Measurements from ENCODE around the gene SPNS1.

SPNS1 gene, protein sequence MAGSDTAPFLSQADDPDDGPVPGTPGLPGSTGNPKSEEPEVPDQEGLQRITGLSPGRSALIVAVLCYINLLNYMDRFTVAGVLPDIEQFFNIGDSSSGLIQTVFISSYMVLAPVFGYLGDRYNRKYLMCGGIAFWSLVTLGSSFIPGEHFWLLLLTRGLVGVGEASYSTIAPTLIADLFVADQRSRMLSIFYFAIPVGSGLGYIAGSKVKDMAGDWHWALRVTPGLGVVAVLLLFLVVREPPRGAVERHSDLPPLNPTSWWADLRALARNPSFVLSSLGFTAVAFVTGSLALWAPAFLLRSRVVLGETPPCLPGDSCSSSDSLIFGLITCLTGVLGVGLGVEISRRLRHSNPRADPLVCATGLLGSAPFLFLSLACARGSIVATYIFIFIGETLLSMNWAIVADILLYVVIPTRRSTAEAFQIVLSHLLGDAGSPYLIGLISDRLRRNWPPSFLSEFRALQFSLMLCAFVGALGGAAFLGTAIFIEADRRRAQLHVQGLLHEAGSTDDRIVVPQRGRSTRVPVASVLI

DNA sequence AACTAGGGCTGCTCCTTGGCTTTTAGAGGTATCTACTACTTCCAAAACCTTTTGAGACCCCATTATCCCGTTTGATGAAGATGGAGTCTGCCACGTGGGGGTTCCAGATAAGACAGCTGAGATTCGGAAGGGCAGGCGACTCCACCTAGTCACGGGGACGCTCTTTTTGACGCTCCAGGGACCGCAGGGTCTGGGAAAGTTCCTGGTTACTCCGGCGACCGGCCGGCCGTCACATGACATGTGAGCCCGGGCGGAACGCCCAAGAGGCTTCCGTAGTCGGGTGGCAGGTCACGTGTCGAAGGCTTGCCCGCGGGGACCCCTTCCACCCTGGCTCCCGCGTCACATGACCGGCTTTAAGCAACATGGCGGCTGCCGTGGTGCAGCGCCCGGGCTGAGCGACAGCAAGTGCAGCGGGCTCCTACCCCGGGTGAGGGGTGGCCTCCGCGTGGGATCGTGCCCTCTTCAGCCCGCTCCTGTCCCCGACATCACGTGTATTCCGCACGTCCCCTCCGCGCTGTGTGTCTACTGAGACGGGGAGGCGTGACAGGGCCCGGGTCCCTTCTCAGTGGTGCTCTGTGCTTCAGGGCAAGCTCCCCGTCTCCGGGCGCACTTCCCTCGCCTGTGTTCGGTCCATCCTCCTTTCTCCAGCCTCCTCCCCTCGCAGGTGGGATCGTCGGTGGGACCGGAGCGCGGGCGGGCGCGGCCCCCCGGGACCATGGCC is at the start of gene SPNS1:
Gene SPNS1, plus strand, starts transcription at position 342 of the 721 bp plus-strand sequence. Its CDS starts 374 bp downstream, at position 716.
- TF ChIP-seq GATA3 (IDR thresholded peaks at IDR 0.05; ENCODE audit: low read depth, low read length) = no peak
- no peak for TF ChIP-seq GATA2 (IDR thresholded peaks at IDR 0.05; ENCODE audit: low read depth, low read length)

DNA sequence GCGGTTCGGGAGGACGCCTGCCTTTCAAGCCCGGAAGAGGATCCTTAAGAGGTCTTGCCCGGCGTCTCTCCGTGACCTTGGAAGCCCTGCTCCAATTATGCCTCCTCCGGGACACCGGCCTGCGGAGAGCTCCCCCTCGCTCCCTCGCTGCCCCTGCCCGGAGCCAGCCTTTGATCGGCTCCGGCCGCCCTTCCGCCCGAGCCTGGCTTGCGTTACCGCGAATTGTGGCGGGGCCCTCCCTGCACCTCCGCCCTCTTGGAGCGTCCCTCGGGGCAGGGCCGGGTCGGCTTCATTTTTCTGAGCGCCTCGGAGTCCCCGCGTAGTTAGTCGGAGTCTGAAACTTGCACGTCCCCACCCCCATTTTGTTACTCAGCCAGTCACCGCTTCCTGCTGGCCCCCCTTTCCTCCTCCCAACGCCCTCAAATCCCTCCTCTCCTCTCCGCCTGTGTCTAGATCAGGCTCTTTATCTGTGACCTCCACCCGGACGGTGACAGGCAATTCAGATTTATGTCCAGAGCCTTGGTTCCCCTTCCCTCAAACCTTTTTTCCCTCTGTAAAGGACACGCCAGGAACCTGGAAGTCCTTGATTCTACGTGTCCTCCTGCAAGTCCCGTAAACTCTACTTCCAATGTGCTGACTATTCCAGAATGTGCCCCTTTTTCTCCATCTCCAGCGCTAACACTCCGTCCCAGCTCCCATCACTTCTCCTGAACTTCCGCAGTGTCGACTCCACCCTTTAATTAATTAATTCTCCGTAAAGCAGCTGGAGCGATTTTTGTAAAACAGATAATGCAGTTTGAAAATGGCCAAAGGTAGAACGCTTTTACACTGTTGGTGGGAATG is 49.0 kb upstream of the SPNS1 start:
- TF ChIP-seq GATA3 (IDR thresholded peaks at IDR 0.05; ENCODE audit: low read depth, low read length) (no peak), GATA2 (IDR thresholded peaks at IDR 0.05; ENCODE audit: low read depth, low read length) (peak; percentile 53; the same call in 1 of the 2 replicates)

DNA sequence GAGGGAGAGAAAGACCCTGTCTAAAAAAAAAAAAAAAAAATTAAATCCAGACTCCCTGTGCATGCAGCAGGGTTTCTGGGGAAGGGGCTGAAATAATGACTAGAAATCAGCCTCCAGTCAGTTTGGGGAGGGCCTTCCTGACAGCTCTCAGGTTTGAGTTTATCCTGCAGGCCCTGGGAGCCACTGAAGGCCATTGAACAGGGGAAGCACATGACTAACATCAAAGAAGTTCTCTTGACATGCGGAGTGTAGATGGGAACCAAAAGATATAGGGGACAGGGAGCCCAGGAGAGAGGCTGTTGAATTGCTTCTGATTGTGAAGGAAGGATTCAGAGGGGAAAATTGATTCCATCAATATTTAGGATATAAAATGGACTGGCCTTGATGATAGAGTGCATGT is 46.8 kb upstream of the SPNS1 start:
- no peak for TF ChIP-seq GATA3 (IDR thresholded peaks at IDR 0.05; ENCODE audit: low read depth, low read length)
- TF ChIP-seq GATA2 (IDR thresholded peaks at IDR 0.05; ENCODE audit: low read depth, low read length) = no peak

DNA sequence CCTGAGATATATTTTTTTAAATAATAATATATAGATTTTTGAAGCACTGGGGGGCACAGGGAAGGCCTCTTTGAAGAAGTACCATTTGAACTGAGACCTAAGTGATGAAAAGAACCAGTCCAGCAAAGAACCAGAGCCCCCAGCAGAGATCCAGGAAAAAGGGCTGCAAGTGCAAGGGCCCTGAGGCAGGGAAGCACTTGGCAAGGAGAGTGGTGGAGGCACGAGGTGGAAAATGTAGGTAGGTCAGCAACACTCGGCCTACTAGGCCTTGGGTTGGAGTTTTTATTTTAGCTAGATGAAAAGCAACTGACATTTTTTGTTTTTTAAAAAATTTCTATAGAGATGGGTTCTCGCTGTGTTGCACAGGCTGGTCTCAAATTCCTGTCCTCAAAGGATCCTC is 44.4 kb upstream of the SPNS1 start:
- TF ChIP-seq GATA3 (IDR thresholded peaks at IDR 0.05; ENCODE audit: low read depth, low read length) (no peak), GATA2 (IDR thresholded peaks at IDR 0.05; ENCODE audit: low read depth, low read length) (no peak)

DNA sequence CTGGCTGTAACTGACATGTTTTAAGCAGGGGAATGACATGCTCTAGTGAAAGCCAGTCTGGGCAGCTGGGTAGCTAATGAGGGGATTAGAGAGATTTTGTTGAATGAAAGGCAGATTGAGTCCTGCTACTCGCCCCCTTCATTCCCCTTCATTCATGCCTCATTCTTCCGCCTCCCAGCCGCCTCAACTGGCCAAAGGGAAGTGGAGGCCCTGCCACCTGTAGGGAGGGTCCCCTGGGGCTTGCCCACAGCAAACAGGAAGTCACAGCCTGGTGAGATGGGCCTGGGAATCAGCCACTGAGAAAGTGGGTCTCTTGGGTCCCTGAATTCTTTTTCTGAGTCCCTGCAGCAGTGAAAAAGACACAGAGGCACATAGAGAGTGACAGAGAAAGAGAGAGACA is 43.9 kb upstream of the SPNS1 start:
- TF ChIP-seq GATA2 (IDR thresholded peaks at IDR 0.05; ENCODE audit: low read depth, low read length) = no peak
- TF ChIP-seq GATA3 (IDR thresholded peaks at IDR 0.05; ENCODE audit: low read depth, low read length) = no peak

DNA sequence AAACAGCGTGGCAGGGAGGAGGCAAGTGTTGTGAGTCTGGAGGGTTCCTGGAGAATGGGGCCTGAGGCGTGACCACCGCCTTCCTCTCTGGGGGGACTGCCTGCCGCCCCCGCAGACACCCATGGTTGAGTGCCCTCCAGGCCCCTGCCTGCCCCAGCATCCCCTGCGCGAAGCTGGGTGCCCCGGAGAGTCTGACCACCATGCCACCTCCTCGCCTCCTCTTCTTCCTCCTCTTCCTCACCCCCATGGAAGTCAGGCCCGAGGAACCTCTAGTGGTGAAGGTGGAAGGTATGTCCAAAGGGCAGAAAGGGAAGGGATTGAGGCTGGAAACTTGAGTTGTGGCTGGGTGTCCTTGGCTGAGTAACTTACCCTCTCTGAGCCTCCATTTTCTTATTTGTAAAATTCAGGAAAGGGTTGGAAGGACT is 42.8 kb upstream of the SPNS1 start, which contains the start of gene CD19:
Gene CD19, plus strand, starts transcription at position 171 of the 425 bp plus-strand sequence. Its CDS starts 30 bp downstream, at position 201.
- TF ChIP-seq GATA3 (IDR thresholded peaks at IDR 0.05; ENCODE audit: low read depth, low read length) (no peak), GATA2 (IDR thresholded peaks at IDR 0.05; ENCODE audit: low read depth, low read length) (no peak)

DNA sequence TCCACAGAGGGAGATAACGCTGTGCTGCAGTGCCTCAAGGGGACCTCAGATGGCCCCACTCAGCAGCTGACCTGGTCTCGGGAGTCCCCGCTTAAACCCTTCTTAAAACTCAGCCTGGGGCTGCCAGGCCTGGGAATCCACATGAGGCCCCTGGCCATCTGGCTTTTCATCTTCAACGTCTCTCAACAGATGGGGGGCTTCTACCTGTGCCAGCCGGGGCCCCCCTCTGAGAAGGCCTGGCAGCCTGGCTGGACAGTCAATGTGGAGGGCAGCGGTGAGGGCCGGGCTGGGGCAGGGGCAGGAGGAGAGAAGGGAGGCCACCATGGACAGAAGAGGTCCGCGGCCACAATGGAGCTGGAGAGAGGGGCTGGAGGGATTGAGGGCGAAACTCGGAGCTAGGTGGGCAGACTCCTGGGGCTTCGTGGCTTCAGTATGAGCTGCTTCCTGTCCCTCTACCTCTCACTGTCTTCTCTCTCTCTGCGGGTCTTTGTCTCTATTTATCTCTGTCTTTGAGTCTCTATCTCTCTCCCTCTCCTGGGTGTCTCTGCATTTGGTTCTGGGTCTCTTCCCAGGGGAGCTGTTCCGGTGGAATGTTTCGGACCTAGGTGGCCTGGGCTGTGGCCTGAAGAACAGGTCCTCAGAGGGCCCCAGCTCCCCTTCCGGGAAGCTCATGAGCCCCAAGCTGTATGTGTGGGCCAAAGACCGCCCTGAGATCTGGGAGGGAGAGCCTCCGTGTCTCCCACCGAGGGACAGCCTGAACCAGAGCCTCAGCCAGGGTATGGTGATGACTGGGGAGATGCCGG is 42.0 kb upstream of the SPNS1 start:
- no peak for TF ChIP-seq GATA2 (IDR thresholded peaks at IDR 0.05; ENCODE audit: low read depth, low read length)
- TF ChIP-seq GATA3 (IDR thresholded peaks at IDR 0.05; ENCODE audit: low read depth, low read length) = no peak

DNA sequence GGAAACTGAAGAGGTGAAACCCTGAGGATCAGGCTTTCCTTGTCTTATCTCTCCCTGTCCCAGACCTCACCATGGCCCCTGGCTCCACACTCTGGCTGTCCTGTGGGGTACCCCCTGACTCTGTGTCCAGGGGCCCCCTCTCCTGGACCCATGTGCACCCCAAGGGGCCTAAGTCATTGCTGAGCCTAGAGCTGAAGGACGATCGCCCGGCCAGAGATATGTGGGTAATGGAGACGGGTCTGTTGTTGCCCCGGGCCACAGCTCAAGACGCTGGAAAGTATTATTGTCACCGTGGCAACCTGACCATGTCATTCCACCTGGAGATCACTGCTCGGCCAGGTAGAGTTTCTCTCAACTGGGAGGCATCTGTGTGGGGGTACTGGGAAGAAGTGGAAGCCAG is 41.4 kb upstream of the SPNS1 start:
- no peak for TF ChIP-seq GATA2 (IDR thresholded peaks at IDR 0.05; ENCODE audit: low read depth, low read length)
- TF ChIP-seq GATA3 (IDR thresholded peaks at IDR 0.05; ENCODE audit: low read depth, low read length) = no peak

DNA sequence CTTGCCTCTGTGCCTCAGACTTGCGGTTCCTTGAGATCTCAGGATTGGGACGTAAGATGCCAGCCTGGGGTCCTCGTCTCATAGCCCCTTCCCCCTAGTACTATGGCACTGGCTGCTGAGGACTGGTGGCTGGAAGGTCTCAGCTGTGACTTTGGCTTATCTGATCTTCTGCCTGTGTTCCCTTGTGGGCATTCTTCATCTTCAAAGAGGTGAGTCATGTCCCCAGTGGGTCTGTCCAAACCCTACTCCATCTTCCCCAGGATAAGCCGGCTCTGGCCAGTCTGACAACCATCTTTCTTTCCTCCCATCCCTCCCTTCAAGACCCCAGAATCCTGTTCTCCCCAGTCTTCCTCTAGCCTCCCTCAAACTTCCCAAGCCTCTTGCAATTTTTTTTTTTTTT is 39.2 kb upstream of the SPNS1 start:
- TF ChIP-seq GATA2 (IDR thresholded peaks at IDR 0.05; ENCODE audit: low read depth, low read length) (no peak), GATA3 (IDR thresholded peaks at IDR 0.05; ENCODE audit: low read depth, low read length) (no peak)

DNA sequence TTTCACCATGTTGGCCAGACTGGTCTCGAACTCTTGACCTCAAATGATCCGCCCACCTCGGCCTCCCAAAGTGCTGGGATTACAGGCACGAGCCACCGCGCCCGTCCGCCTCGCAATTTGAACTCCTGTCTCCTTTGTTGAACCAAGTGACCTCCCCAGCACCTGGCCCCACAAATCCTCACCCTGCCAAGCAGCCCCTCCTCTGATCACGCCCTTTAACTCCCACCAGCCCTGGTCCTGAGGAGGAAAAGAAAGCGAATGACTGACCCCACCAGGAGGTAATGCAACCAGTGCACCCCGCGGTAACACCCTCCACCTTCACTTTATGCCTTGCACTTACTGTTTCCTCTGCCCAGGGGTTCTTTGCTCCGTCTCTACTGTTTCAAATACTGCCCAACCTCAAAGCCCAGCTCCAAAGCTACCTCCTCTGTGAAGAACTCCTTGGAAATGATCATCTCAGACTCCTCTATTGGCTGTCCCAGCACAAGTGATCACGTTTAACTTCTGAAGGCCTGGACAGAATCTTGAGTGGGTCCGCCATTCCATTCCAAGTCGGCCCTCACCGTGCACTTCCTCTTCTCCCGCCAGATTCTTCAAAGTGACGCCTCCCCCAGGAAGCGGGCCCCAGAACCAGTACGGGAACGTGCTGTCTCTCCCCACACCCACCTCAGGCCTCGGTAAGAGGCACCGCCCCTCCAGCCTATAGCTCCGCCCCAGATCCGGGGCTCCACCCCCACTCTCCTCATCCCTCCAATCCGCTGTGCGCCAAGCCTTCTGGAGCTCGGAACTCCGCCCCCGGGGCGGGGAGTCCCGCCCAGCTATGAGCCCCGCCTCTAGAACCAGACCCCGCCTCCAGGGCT is 38.4 kb upstream of the SPNS1 start:
- TF ChIP-seq GATA2 (IDR thresholded peaks at IDR 0.05; ENCODE audit: low read depth, low read length) = no peak
- no peak for TF ChIP-seq GATA3 (IDR thresholded peaks at IDR 0.05; ENCODE audit: low read depth, low read length)

DNA sequence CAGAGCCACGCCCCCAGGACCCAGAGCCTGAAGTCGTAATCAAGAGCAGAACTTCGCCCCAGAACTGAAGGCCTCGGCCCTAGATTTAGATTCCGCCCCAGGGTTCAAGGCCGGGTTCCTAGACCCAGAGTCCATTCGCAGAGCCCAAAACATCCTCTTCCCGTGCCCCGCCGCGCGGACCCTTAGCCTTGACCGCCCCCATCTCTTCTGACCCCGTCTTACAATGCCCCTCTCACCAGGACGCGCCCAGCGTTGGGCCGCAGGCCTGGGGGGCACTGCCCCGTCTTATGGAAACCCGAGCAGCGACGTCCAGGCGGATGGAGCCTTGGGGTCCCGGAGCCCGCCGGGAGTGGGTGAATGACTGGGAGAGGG is 37.8 kb upstream of the SPNS1 start:
- TF ChIP-seq GATA2 (IDR thresholded peaks at IDR 0.05; ENCODE audit: low read depth, low read length) (no peak), GATA3 (IDR thresholded peaks at IDR 0.05; ENCODE audit: low read depth, low read length) (no peak)

DNA sequence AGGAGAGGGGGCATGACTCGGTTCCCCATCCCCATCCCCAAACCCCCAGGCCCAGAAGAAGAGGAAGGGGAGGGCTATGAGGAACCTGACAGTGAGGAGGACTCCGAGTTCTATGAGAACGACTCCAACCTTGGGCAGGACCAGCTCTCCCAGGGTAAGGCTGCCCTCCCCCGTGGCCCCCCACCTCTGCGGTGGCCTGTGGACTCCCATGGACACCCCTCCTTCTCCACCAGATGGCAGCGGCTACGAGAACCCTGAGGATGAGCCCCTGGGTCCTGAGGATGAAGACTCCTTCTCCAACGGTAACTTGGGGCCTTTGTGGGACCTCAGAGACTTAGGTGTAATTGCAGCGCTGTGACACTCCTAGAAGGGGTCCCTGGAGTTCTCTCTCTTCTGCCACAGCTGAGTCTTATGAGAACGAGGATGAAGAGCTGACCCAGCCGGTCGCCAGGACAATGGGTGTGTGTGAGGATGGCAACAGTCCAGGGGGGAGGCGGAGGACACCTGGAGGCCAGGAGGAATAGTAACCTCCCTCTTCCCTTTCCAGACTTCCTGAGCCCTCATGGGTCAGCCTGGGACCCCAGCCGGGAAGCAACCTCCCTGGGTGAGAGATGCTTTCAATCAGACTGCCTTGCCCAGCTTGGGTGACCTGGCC is 37.2 kb upstream of the SPNS1 start:
- TF ChIP-seq GATA3 (IDR thresholded peaks at IDR 0.05; ENCODE audit: low read depth, low read length) = no peak
- TF ChIP-seq GATA2 (IDR thresholded peaks at IDR 0.05; ENCODE audit: low read depth, low read length) = no peak
